Nephron (organoid): ENCODE results near the gene RAD18.

Experiments used
- H3K27ac Mint-ChIP-seq, 3 experiments: 2 replicates each; pipeline ENCODE4 v1.8.0; 2020; ENCODE audit warnings: mixed read lengths in 3 of 3, mild to moderate bottlenecking in 2 of 3, moderate library complexity in 1 of 3
- H3K27me3 Mint-ChIP-seq: 2 replicates; pipeline ENCODE4 v1.8.0; 2021; ENCODE audit warnings: low read depth, mild to moderate bottlenecking, moderate library complexity, mixed read lengths
- H3K36me3 Mint-ChIP-seq: 2 replicates; pipeline ENCODE4 v1.8.0; 2020; ENCODE audit warnings: low read depth, mixed read lengths
- H3K4me1 Mint-ChIP-seq: 2 replicates; pipeline ENCODE4 v1.8.0; 2020; ENCODE audit warnings: mixed read lengths
- H3K4me3 Mint-ChIP-seq, 3 experiments: 2 replicates each; pipeline ENCODE4 v1.8.0; 2020; ENCODE audit warnings: mild to moderate bottlenecking in 3 of 3, mixed read lengths in 3 of 3, moderate library complexity in 2 of 3
- H3K9me3 Mint-ChIP-seq: 2 replicates; pipeline ENCODE4 v1.8.0; 2020; ENCODE audit warnings: mixed read lengths
- TF ChIP-seq, protein P1 (sequence below), 3 experiments: fragments of 200-600 bp; sonication (generic); IDR thresholded peaks; one replicate each; pipeline ENCODE4 v1.5.0; 2021; ENCODE audit warnings: antibody characterized with exemption in 3 of 3; ENCODE audit not compliant: unreplicated experiment in 3 of 3

The RAD18 gene

DNA sequence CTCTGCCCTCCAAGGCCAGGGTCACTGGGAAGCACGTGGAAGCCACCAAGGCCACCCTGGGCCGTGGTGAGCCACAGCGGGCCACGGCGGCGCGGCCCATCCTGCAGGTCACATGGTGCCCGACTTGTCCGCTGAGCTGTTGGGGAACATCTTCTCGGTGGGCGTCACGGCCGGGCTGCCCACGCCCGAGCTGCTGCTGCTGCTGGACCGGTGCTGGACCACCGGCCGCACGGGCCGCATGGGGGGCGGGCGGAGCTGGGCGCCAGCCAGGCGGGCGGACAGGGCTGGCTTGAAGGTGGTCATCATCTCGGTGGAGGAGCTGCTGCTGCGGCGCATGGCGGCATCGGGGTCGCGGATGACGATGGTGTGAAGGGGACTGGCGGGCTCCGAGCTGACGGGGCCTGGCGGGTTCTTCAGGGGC, 22.1 kb upstream of the RAD18 start:
- H3K36me3 Mint-ChIP-seq = peaks cover 5% of the 10 kb centered on the region
- H3K27me3 Mint-ChIP-seq = peaks cover under 1% of the 10 kb centered on the region
- no peaks in the 10 kb centered on the region for H3K9me3 Mint-ChIP-seq
- no peak overlapping the region for H3K4me3 Mint-ChIP-seq
- H3K27ac Mint-ChIP-seq = no peak overlapping the region
- TF ChIP-seq, protein P1, sequence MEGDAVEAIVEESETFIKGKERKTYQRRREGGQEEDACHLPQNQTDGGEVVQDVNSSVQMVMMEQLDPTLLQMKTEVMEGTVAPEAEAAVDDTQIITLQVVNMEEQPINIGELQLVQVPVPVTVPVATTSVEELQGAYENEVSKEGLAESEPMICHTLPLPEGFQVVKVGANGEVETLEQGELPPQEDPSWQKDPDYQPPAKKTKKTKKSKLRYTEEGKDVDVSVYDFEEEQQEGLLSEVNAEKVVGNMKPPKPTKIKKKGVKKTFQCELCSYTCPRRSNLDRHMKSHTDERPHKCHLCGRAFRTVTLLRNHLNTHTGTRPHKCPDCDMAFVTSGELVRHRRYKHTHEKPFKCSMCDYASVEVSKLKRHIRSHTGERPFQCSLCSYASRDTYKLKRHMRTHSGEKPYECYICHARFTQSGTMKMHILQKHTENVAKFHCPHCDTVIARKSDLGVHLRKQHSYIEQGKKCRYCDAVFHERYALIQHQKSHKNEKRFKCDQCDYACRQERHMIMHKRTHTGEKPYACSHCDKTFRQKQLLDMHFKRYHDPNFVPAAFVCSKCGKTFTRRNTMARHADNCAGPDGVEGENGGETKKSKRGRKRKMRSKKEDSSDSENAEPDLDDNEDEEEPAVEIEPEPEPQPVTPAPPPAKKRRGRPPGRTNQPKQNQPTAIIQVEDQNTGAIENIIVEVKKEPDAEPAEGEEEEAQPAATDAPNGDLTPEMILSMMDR (IDR thresholded peaks at IDR 0.05; ENCODE audit: unreplicated experiment in 3 of 3) = no peak
- H3K4me1 Mint-ChIP-seq = peaks cover 26% of the 10 kb centered on the region

DNA sequence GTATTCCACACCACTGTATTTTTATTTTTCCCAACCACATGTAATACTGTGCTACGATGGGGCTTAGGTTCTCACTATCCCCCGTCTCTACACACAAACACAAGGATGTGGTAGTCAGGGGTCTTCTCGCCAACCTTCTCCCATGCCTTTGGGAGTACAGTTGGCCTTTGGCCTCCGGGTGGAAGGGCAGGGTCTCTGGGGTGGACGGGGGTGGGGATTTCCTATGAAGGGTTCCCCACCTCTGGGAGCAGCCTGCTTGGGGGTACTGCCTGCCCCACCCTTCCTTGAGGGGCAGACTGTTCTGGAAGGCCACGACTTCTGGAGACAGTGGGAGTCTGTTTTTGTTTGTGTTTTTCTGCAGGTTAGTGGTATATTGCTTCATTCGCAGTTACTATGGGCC, 21.3 kb upstream of the RAD18 start:
- Mint-ChIP-seq H3K27ac (no peak overlapping the region), H3K4me1 (peaks cover 25% of the 10 kb centered on the region), H3K9me3 (no peaks in the 10 kb centered on the region), H3K36me3 (no peaks in the 10 kb centered on the region), H3K27me3 (peaks cover 6% of the 10 kb centered on the region), H3K4me3 (no peak overlapping the region)
- TF ChIP-seq, protein P1 (IDR thresholded peaks at IDR 0.05; ENCODE audit: unreplicated experiment in 3 of 3) = no peak

DNA sequence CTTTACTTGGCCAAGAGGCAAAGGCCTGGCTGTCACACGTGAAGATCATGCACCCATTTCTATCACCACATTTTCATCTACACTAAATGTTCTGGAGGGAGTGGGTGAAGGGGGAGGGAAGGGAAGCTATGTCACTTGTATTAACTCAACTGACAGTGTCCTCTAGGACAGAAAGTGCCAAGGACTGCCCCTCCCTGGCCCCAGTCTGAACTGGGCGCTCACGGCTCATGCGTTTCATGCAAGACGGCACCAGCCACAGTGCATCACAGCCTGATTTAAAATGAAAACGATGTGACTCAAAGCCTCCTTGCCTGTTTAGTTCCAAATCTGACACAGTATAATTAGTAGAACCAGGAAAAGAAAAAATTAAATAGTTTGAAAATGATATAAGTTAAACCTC, 20.8 kb upstream of the RAD18 start:
- Mint-ChIP-seq H3K27me3 (peaks cover 6% of the 10 kb centered on the region), H3K9me3 (no peaks in the 10 kb centered on the region), H3K4me3 (no peak overlapping the region), H3K27ac (no peak overlapping the region), H3K4me1 (peaks cover 21% of the 10 kb centered on the region), H3K36me3 (no peaks in the 10 kb centered on the region)
- TF ChIP-seq, protein P1 (IDR thresholded peaks at IDR 0.05; ENCODE audit: unreplicated experiment in 3 of 3) = no peak

DNA sequence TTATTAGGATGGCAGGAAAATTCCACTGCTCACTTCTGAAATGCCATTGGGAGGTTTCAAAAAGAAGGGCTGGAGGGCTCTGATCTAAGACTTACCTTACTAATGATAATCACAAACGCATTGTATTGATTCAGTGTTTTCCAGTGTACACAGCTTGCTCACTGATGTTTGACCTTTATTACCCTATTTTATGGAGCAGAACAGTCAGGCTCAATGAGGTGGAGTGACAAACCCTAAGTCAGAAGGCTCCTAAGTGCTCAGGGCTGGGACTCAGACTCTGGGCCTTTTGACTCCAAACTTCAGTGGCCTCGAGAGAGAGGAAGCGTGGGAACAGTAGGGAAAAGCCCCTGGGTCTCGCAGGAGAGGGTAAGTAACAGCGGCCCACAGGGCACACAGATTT, 20.3 kb upstream of the RAD18 start:
- Mint-ChIP-seq H3K4me3 (no peak overlapping the region), H3K4me1 (peaks cover 17% of the 10 kb centered on the region), H3K27ac (no peak overlapping the region), H3K27me3 (peaks cover 6% of the 10 kb centered on the region), H3K9me3 (no peaks in the 10 kb centered on the region), H3K36me3 (no peaks in the 10 kb centered on the region)
- TF ChIP-seq, protein P1 (IDR thresholded peaks at IDR 0.05; ENCODE audit: unreplicated experiment in 3 of 3) = no peak

DNA sequence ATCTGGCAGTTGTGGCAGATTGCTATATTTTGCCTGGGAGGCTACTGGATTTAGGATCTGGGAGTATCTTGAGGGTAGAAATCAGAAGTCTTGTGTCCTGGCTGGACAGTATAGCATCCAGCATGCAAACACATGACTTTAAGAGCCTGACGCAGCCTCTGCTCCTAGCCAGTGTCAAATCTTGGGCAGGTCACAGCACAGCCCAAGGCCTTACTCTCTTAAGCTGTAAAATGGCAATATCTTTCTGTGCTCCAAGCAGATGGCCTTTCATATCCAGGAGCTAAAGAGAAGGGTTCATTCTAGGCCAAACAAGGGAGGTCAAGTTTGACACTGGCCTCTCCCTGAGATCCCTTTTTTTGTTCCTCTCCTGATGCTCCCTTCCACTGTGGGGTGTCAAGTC, 19.8 kb upstream of the RAD18 start:
- H3K36me3 Mint-ChIP-seq = no peaks in the 10 kb centered on the region
- TF ChIP-seq, protein P1 (IDR thresholded peaks at IDR 0.05; ENCODE audit: unreplicated experiment in 3 of 3) = no peak
- peaks cover 11% of the 10 kb centered on the region for H3K4me1 Mint-ChIP-seq
- peaks cover 6% of the 10 kb centered on the region for H3K27me3 Mint-ChIP-seq
- no peaks in the 10 kb centered on the region for H3K9me3 Mint-ChIP-seq
- no peak overlapping the region for H3K27ac Mint-ChIP-seq
- H3K4me3 Mint-ChIP-seq = no peak overlapping the region

DNA sequence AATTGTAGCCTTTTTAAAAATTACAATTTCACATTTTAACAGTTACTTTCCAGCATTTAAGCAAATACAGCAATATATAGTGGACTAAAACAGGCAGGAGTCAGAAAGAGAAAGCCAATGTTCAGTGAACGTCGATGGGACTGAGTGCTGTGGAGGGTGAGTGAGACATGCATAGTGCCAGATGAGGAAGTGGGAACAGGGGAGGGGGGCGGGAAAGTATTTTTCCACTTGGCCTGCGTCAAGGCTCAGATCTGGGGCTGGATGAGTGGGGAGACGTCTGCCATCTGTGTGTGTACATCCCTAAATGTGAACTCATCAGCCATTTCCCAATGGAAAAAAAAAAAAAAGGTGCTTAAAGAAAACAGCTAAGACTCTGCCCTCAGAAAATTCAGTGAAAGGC, 19.2 kb upstream of the RAD18 start:
- peaks cover 6% of the 10 kb centered on the region for H3K27me3 Mint-ChIP-seq
- no peaks in the 10 kb centered on the region for H3K36me3 Mint-ChIP-seq
- no peak overlapping the region for H3K4me3 Mint-ChIP-seq
- H3K27ac Mint-ChIP-seq = peak overlapping the region in 2 of 3 experiments; percentile 4 to 19
- TF ChIP-seq, protein P1 (IDR thresholded peaks at IDR 0.05; ENCODE audit: unreplicated experiment in 3 of 3) = no peak
- peaks cover 6% of the 10 kb centered on the region for H3K4me1 Mint-ChIP-seq
- no peaks in the 10 kb centered on the region for H3K9me3 Mint-ChIP-seq
